ENCODE measurements around the gene RAPGEF1. TPM values are rescaled to one million over a fixed set of nuclear protein-coding genes. Genes with fewer than 3 reads are reported as not detected.

Gene RAPGEF1
- total and polyA plus RNA-seq, 2 of the 13 experiments (the other 11 are each of a cell fraction or from before 2014, with no cell fraction given): 21.2 to 38.9 TPM

- TF ChIP-seq ZNF331 (CRISPR knock-in tag; IDR thresholded peaks at IDR 0.05): no peak
- TF ChIP-seq ATF2 (CRISPR knock-in tag; IDR thresholded peaks at IDR 0.05): no peak
- TF ChIP-seq HOXA9 (CRISPR knock-in tag; IDR thresholded peaks at IDR 0.05; ENCODE audit: borderline replicate concordance): no peak
- TF ChIP-seq ZNF569 (CRISPR knock-in tag; IDR thresholded peaks at IDR 0.05; ENCODE audit: borderline replicate concordance): 0 out of 2 replicates have a peak, but pooled peaks have one; percentile 4
- TF ChIP-seq MNT (IDR thresholded peaks at IDR 0.05): no peak
- TF ChIP-seq ZNF382 (CRISPR knock-in tag; IDR thresholded peaks at IDR 0.05; ENCODE audit: borderline replicate concordance): no peak
- no peak for TF ChIP-seq TP53 (CRISPR knock-in tag; conservative IDR thresholded peaks at IDR 0.05)
- no peak for TF ChIP-seq ATF3 (CRISPR knock-in tag; IDR thresholded peaks at IDR 0.05)
- no peak for TF ChIP-seq RARA (CRISPR knock-in tag; IDR thresholded peaks at IDR 0.05)
- TF ChIP-seq RNF219 (CRISPR knock-in tag; IDR thresholded peaks at IDR 0.05): no peak
- peak; percentile 23; the same call in 1 of the 2 replicates for TF ChIP-seq SP2 (CRISPR knock-in tag; IDR thresholded peaks at IDR 0.05)
- TF ChIP-seq GABPA (IDR thresholded peaks at IDR 0.05; ENCODE audit: low read depth, low read length): no peak
- no peak; the same call in 1 of the 2 replicates for TF ChIP-seq GABPA (CRISPR knock-in tag; IDR thresholded peaks at IDR 0.05; ENCODE audit: low read depth)
- no peak for TF ChIP-seq ARID2 (CRISPR knock-in tag; IDR thresholded peaks at IDR 0.05; ENCODE audit: borderline replicate concordance)
- no peak for TF ChIP-seq NR2C2 (CRISPR knock-in tag; IDR thresholded peaks at IDR 0.05; ENCODE audit: borderline replicate concordance)
- TF ChIP-seq ZSCAN9 (CRISPR knock-in tag; IDR thresholded peaks at IDR 0.05; ENCODE audit: borderline replicate concordance): no peak
- no peak for TF ChIP-seq KDM2A (CRISPR knock-in tag; IDR thresholded peaks at IDR 0.05; ENCODE audit: borderline replicate concordance, low read depth)
- no peak for TF ChIP-seq ZNF616 (CRISPR knock-in tag; IDR thresholded peaks at IDR 0.05; ENCODE audit: low read depth)
- no peak for TF ChIP-seq SAP130 (CRISPR knock-in tag; IDR thresholded peaks at IDR 0.05; ENCODE audit: low read depth)
- TF ChIP-seq MXD3 (CRISPR knock-in tag; IDR thresholded peaks at IDR 0.05): no peak
- TF ChIP-seq HNF4G (IDR thresholded peaks at IDR 0.05; ENCODE audit: borderline replicate concordance, low read depth, low read length): peak; percentile 81
- no peak for TF ChIP-seq HNF4G (CRISPR knock-in tag; IDR thresholded peaks at IDR 0.05; ENCODE audit: borderline replicate concordance, low read depth)
- no peak for TF ChIP-seq ATF7 (IDR thresholded peaks at IDR 0.05)
- 0 out of 2 replicates have a peak, but pooled peaks have one; percentile 3 for TF ChIP-seq ATF7 (CRISPR knock-in tag; IDR thresholded peaks at IDR 0.05)
Measured at GRCh38 chr9:131529597-131530545, 210.0 kb downstream of the RAPGEF1 start (continued).
